Measurements from ENCODE around the gene NKAPL.

DNA sequence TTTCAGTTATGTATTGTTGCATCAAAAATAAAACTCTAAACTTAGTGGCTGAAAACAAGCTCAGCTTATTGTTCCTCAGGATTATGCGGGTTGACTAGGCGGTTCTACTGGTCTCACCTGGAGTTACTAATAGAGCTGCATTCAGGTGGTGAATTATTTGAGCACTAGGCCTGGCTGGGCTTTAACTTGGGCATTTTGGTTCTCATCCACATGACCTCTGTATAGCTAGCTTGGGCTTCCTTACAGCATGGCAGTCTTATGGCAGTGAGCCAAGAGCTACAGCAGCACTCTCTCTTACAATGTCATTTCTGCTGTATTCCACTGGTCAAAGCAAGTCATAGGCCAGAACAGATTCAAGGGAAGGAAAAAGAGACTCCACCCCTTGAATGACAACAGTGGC, 23.8 kb downstream of the NKAPL start:
- TF ChIP-seq, protein P1, sequence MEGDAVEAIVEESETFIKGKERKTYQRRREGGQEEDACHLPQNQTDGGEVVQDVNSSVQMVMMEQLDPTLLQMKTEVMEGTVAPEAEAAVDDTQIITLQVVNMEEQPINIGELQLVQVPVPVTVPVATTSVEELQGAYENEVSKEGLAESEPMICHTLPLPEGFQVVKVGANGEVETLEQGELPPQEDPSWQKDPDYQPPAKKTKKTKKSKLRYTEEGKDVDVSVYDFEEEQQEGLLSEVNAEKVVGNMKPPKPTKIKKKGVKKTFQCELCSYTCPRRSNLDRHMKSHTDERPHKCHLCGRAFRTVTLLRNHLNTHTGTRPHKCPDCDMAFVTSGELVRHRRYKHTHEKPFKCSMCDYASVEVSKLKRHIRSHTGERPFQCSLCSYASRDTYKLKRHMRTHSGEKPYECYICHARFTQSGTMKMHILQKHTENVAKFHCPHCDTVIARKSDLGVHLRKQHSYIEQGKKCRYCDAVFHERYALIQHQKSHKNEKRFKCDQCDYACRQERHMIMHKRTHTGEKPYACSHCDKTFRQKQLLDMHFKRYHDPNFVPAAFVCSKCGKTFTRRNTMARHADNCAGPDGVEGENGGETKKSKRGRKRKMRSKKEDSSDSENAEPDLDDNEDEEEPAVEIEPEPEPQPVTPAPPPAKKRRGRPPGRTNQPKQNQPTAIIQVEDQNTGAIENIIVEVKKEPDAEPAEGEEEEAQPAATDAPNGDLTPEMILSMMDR (optimal IDR thresholded peaks at IDR 0.05 in 1 of 3, IDR thresholded peaks at IDR 0.05 in 1 of 3, conservative IDR thresholded peaks at IDR 0.05 in 1 of 3; ENCODE audit: extremely low read depth in 1 of 3, insufficient read depth in 2 of 3, low read length in 3 of 3): no peak
- TF ChIP-seq EZH2 (IDR thresholded peaks at IDR 0.05; ENCODE audit: low read length): no peak
